GM18873 (cell line): ENCODE measurements around the gene HRK.

Source experiments
- ATAC-seq: cut with Tn5 transposase; IDR thresholded peaks from one replicate; pipeline ENCODE4 v1.9.1; 2021; ENCODE audit warnings: mild to moderate bottlenecking, moderate library complexity, moderate number of reproducible peaks; ENCODE audit not compliant: unreplicated experiment, low FRiP score

Gene HRK

DNA sequence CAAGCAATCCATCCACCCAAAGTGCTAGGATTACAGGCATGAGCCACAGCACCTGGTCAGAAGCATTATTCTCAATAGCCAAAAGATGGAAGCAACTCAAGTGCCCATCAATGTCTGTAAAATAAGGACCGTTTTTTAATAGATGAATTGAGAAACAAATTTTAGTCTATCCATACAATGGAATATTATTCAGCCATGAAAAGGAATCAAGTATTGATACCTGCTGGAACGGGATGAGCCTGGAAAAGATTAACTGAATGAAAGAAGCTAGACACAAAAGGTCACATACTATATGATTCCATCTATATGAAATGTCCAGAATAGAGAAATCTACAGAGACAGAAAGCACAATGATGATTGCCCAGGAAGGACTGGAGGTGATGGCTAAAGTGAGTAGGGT is 20.4 kb upstream of the HRK start:
- no peak for ATAC-seq

DNA sequence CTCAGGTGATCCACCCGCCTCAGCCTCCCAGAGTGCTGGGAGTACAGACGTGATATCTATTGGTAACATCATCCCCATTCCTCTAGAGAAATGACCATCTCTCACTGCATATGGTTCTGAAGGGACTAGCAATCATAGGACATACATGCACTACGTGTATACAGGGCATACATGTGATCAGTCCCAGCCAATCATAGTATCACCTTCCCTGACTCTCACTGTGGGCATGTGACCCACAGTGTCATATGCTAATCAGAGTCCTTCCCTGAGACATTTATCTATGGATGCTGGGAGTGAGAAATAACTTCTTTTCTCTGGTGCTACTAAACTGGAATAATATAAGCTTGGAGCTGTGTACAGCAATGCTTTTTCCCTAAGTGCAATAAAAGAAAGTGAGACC is 17.4 kb upstream of the HRK start:
- no peak for ATAC-seq

DNA sequence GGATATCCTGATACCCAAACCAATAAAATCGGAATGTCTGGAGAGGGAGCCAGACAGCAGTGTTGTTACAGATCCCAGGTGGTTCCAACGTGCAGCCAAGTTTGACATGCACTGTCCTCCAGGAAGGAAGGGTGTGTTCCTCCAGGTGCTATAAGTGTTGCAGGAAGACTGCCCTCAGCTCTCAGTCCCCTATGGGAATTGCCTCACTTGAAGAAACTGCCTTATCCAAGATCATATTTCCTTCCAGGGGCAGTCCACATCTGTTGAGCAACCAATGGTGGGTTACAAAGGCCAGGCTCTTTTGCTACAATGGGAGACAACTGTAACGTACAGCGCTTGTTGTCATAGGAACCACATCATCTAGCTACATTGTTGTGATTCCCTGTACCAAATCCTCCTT is 16.2 kb upstream of the HRK start:
- no peak for ATAC-seq

DNA sequence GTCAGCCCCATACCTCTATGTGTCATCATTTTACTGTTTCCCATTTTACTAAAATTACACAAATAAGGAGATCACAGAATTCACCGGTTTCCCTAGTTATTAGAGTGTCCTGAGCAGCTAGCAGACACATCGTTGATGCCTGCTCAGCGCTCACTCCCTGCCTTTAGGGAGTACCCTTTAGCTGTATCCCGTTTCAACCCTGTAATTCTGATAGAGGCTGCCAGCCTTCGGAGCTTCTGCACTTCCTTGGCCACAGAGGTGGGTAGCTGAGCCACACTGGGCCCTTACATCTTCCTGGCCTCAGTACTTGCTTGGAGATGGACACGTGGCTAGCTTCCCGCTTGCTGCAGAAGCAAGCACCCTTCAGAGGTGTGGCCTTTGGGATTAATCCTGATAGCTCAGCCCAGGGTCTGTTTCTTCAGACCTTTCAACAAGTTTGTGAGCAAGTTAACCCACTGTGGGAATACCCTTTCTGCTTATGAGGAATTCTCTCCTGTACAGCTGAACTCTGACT is 15.2 kb upstream of the HRK start:
- no peak for ATAC-seq

DNA sequence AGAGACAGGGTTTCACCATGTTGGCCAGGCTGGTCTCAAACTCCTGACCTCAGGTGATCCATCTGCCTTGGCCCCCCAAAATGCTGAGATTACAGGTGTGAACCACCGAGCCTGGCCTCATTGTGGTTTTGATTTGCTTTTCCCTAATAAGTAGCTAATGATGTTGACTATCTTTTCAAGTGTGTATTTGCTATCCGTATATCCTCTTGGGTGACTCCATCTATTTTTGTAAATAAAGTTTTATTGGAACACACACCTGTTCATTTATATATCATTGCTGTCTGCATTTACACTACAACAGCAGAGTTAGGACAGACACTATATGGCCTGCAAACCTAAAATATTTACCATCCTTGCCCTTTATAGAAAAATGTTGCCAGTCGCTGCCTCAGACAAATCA is 13.7 kb upstream of the HRK start:
- ATAC-seq, result no peak

DNA sequence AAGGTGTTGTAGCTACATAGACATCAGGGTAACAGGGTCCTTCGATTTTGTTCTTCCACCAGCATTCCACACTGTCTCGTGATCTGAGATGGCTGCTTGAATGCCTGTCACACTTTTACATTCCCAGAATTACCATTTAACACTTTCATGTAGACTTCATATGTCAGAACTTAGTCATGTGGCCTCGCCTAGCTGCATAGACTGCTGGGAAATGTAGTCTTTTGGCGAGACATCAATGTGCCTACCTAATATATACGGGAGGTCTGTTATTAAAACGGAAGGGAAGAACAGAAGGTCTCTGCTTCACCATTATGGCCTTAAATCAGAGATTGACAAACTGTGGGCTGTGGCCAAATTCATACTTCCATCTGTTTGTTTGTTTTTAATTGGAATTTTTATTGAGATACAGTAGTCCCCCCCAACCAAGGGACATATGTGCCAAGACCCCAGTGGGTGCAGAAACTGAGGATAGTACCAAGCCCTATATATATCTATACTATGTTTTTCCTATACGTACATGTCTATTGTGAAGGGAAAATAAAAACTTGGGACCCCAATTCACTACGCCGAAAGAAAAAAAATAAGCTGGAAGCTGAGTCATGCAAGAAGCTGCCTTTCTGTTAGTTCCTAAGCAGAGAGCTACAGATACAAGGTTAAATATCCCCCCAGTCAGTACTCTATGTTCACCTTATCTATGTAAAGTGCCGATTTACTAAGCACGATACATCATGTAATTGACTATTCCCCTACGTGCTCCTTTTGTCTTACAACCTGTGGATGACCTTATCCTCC is 11.3 kb upstream of the HRK start:
- ATAC-seq, result no peak

DNA sequence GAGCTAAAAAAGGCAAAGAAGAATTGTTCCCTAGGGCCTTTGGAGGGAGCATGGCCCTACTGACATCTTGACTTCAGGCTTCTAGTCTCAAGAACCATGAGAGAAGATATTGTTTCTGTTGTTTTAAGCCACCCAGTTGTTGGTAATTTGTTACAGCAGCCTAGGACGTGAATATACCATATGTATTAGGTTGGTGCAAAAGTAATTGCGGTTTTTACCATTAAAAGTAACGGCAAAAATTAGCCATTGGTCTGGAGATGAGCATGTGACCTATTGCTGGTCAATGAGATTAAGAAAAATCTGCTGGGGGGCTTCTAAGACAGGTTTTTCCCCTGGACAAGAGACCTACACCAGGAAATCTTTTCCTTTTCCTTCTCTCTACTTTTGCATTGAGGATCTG is 9.8 kb upstream of the HRK start:
- no peak for ATAC-seq

DNA sequence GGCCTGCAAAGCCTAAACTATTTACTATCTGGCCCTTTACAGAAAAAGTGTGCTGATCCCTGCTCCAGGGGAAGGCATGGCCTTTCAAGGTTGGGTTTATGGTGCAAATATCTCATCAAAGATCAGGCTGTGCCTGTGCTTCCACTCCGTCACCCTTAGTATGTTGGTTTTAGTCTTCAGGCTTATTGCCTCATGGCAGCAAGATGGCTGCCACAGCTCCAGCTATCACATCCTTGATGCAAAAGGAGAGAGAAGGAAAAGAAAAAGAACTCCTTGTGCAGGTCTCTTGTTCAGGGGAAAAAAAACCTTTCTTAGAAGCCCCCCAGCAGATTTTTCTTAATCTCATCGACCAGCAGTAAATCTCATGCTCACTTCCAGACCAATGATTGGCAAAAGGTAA is 9.1 kb upstream of the HRK start:
- no peak for ATAC-seq

DNA sequence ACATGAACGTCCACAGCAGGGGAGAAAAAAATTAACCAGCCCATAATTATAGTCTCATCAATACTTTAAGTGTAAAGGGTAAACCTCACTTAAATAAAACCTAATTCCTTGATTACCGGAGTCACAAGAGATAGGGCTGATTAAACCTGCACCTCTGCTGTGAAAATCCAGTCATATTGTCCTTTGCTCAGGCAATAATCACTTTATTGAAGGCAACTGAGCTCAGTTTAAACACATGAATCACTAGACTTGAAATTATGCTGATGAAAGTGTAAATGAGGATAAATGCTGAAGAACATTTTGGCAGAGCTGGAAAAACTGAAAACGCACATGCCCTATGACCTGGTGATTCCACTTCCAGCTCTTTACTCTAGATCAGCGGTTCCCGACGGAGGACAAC is 6.7 kb upstream of the HRK start:
- no peak for ATAC-seq

DNA sequence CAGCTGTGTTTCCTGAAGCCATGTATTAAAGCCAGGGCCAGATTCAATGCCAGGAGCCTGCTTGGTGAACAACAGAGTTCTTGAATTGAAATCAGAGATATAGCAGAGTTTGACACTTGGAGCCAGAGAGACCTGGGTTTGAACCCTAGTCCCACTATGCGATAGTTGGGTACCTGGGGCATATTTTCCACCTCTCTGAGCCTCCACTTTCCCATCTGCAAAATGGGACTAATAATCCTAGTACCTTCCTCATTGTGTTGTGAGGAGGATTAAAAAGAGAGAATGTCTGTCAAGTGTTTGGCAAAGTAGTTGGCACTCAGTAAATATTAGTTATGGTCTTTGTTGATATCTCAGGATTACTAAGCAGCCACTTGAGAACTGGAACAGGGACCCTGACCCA is 6.0 kb upstream of the HRK start:
- ATAC-seq, result no peak

DNA sequence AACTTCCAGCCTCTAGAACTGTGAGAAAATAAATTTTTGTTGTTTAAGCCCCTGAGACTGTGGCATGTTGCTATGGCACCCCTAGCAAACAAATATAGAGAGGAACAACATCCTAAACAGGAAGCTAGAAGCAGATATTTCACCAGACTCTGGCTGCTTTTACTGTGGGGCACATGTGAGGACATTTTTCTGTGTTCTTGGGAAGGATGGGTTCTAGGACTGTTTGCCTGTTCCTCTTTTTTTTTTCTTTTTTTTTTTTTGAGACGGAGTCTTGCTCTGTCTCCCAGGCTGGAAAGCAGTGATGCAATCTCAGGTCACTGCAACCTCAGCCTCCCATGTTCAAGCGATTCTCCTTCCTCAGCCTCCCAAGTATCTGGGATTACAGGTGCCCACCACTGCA is 4.2 kb upstream of the HRK start:
- no peak for ATAC-seq

DNA sequence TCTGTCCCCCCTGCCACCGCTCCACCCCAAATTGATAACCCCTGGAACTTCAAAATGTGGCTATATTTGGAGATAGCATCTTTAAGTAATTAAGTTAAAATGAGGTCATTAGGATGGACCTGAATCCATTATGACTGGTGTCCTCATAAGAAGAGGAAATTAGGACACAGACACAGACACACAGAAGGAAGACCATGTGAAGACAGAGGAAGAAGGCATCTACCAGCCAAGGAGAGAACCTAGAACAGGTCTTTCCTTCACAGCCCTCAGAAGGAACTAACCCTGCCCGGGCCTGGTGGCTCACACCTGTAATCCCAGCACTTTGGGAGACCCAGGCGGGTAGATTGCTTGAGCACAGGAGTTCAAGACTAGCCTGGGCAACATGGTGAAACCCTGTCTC is 3.6 kb upstream of the HRK start:
- ATAC-seq, result no peak

DNA sequence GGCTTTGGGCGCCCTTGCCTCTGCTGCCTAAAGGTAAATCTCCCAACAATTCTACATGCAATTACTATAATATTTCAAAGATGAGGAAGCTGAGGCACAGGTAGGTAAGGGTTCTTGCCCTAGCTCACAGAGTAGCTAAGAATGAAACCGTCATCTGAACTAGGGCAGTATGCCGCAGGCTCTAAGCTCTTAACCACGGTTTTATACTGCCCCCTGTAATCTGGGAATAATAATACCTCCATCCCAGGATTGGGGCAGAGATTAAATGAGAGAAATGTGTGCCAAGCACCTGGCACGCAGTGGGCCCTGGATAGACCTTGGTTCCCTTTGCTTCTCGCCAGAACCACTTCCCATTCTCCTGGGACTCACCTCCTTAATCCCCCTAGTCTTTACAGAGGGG is 1.5 kb upstream of the HRK start:
- no peak for ATAC-seq

DNA sequence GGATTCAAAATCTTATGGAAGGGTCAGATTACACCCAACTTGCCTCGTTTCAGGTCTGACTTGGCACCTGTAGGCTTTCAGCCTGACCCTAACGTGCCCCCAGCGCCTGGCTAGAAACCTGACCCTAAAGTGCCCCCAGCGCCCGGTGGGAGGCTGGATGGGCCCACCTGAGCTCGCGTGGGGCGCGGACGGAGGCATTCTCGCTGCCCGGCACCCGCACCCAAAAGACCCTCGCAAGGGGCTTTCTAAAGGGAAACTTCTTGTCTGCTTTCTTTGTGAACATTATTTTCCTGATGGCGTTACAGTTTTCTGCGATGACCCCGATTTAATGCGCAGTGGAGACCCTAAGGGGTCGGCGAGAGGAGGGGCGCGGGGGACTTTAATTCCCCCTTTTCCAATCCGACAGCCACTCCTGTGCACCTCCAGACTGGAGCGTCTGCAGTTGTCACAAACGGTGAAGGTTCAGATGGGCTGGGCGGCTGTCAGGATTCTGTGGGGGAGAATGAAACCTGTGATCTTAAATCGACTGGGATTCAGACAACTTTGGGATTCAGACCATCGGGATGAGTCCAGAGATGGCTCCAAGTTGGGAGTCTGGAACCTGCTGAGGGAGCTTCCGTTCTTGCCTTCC is 751 bp upstream of the HRK start:
- no peak for ATAC-seq

DNA sequence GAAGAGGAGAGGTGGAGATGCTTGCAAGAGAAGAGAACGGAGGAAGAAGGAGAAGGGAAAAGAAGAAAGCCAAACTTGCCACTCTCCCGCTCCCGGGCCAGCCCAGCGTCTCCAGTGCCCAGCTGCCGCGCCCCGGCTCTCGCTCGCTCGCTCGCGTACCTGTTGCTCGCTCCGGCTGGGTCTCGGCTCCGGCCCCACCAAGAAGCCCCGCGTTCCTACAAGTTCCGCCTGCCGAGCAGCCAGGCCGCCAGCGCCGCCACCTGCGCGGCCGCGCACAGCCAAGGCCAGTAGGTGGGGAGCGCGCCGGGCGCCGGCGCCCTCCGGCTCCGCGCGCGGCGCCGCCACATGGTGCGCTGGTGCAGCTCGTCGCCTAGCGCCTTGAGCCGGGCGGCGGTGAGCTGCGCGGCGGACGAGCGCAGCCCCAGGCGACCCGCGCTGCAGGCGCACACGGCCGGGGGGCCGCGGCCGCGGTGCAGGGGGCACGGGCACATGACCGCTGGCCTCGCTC is 370 bp downstream of the HRK start:
- no peak for ATAC-seq

DNA sequence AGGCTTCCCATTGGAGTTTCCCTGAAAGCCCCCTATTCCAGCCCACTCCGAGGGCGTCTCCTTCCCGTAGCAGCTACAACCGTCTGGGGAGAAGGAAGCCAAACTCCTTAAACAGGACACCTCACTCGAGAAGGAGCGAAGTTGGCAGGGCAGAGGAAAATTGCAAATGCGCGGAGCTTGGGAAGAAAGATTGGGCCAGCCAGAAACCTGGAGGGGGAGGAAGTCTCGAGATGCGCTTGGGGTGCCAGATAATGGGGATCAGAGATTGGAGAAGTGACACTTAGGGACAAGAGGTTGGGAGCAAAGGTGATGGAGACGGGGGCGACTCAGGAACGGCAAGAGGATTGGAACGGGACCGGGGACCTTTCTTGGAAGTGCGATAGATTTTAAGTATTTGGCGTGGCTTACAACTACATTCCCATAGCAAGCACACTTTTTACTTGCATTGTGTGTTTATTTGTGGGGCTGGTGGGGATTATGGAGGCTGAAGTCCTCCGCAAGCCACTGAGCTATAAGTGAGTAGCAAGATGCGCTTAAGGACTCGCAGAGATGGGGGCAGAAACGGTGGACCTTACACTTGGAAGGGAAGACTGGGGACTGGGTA is 926 bp downstream of the HRK start:
- no peak for ATAC-seq

DNA sequence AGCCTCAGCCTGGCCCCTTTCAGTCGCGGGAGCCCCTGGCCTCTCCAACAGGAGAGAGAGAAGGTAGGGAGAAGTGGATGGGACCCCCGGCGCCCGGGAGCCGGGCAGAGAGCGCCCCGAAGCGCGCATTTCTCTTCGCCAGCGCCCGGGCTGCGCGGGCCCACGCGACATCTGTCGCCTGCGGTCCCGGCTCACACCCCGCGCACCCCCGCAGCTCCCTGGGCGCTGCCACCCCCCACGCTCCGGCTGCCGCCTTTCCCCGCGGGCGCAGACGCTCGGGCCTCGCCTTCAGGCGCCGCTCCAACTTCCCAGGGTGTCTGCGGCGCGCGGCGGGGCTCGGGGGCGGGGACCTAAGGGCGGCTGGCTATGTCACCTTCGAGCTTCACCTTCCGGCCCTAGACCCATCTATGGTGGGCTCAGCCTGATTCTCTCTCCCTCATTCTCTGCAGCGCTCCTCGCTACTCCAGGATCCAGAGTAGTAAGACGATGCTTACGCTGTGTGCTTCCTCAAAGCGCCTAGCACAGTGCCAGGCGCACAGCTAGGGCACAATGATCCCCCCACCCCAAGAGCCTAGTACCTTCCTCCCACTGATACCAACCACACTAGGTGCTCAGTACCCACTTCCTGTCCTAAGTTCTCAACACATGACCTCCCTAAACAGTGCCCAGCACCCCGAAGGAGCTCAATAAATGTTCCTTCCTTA is 1.6 kb downstream of the HRK start:
- ATAC-seq, result no peak

DNA sequence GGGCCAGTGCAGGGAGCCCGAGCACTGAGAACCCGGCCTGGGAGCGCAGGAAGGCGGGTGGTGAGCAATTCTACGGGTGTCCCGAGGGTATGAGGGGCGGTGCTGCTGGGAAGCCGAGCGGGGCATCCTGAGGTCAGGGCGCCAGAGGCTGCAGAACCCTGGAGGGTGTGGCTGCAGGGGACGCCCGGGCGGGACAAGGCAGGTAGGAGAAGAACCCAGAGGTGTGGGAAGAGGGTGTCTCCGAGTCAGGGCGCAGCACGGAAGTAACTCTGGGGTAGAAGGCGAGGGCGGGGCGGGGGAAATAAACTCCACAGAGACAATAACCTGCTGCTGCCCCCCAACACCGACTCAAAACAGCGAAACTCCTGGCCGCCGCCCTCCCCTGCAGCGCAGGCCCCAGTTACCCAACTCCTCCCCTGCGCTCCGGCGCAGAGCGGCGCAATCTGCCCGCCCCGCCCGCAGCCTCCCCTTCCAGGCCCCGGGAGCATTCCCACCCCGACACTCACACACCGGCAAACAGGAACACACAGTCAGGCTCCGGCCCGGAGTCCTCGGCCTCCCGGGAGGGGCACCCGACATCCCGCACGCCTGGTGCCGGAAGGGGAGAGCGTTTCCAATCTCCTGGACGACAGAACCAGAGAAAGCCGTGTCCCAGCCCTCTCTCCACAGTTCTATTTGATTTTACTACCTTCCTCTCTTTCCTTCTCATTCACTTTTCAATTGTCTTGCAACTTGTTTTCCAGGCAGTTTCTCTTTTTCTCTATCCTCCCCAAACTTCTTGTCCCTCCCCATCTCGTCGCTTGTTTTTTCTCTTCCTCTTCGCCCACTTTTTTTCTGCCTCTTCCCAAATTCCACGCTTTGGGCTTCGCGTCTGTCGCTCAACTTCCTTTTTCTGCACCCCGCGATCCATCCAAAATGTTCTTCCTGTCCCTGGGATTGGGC is 2.4 kb downstream of the HRK start:
- no peak for ATAC-seq

DNA sequence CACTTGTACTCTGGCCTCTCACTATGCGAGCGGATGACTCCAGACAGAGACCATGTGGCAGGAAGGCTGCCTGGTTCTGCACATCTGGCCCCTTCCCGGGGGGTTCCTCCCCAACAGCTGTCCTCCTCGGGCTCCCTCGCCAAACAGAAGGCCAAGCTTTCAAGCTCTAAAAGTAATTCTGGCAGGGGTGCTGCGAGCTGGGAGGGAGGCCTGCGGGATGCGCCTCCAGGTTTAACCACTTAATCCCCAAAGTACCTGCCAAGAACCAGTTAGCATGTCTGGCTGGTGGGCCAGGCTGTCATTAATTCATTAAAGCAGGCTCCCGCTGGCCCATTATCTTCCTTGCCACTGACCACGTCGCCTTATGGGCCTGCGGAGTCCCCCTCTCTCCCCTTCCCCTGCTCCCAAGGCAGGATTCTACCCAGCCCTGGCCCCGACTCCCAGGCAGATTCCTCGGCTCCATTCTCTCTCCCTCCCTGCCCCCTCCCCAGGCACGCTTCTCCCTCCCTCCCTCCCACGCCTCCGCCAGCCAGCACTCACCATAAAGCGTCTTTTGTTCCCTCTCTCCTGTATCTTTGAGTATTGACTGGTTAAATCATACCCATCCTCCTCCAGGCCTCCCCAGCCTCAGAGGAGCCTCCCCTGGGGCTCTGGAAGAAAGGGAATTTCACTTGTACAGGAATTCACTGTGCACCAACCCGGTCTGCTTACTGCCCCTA is 4.9 kb downstream of the HRK start:
- ATAC-seq, result no peak
